GM18868 (cell line): ENCODE results near the gene ARHGEF2.
A peak's percentile ranks its signal among the peaks of the same experiment; 100 is the strongest.

Experiments used
- ATAC-seq: cut with Tn5 transposase; IDR thresholded peaks from one replicate; pipeline ENCODE4 v1.9.1; 2021; ENCODE audit warnings: mild to moderate bottlenecking, moderate library complexity; ENCODE audit not compliant: unreplicated experiment

The ARHGEF2 gene

GRCh38 chr1:155913969-155914757, 64.2 kb downstream of the ARHGEF2 start:
- no peak for ATAC-seq

- ATAC-seq: no peak
Observed at GRCh38 chr1:155912056-155912536, 66.3 kb downstream of the ARHGEF2 start.

GRCh38 chr1:155911156-155912055, 66.9 kb downstream of the ARHGEF2 start, which contains the start of gene RIT1:
Gene RIT1 (minus strand): TSS chr1:155911349. CDS start chr1:155910761, 588 bp downstream.
- peak; percentile 85 for ATAC-seq

GRCh38 chr1:155910621-155911121, 67.7 kb downstream of the ARHGEF2 start:
- peak; percentile 44 for ATAC-seq

GRCh38 chr1:155909894-155910293, 68.5 kb downstream of the ARHGEF2 start:
- ATAC-seq: no peak

GRCh38 chr1:155904261-155904660, 74.1 kb downstream of the ARHGEF2 start:
- no peak for ATAC-seq

- no peak for ATAC-seq
Observed at GRCh38 chr1:155900161-155900560, 78.2 kb downstream of the ARHGEF2 start.

GRCh38 chr1:155899683-155900082, 78.7 kb downstream of the ARHGEF2 start:
- ATAC-seq: no peak

GRCh38 chr1:155898888-155899287, 79.5 kb downstream of the ARHGEF2 start:
- ATAC-seq: no peak

- no peak for ATAC-seq
Observed at GRCh38 chr1:155897746-155898145, 80.6 kb downstream of the ARHGEF2 start.
